Calu3 (cell line): Measurements from ENCODE around the gene NUDT12. TPM values are rescaled to one million over a fixed set of nuclear protein-coding genes. Genes with fewer than 3 reads are reported as not detected.

Source experiments
- BruUV-seq: library from RNA; stranded (reverse); fragments of 400-500 nt; replicated peaks from 2 replicates; lab custom pipeline; 2021; lab: Mats Ljungman, UMichigan
- CTCF ChIA-PET: fragments of 300-600 bp; sonication (Branson Sonifier 250); formaldehyde crosslinking; loops from one replicate; lab custom pipeline; 2022; ENCODE audit warnings: antibody characterized with exemption; lab: Charles Lee
- DNase-seq: peaks from one replicate; pipeline ENCODE4 v3.0.0; 2022
- H3K27ac Mint-ChIP-seq: one replicate; pipeline ENCODE4 v1.8.0; 2022; ENCODE audit warnings: mixed read lengths; ENCODE audit not compliant: unreplicated experiment
- H3K27me3 Mint-ChIP-seq: one replicate; pipeline ENCODE4 v1.8.0; 2022; ENCODE audit warnings: mixed read lengths; ENCODE audit not compliant: unreplicated experiment
- H3K36me3 Mint-ChIP-seq: one replicate; pipeline ENCODE4 v1.8.0; 2022; ENCODE audit warnings: mild to moderate bottlenecking, moderate library complexity, mixed read lengths; ENCODE audit not compliant: insufficient read depth, unreplicated experiment
- H3K4me1 Mint-ChIP-seq: one replicate; pipeline ENCODE4 v1.8.0; 2022; ENCODE audit warnings: mild to moderate bottlenecking, low read depth, mixed read lengths; ENCODE audit not compliant: unreplicated experiment
- H3K4me3 Mint-ChIP-seq: one replicate; pipeline ENCODE4 v1.8.0; 2022; ENCODE audit warnings: mild to moderate bottlenecking, low read depth, moderate library complexity, mixed read lengths; ENCODE audit not compliant: unreplicated experiment
- H3K9me3 Mint-ChIP-seq: one replicate; pipeline ENCODE4 v1.8.0; 2022; ENCODE audit warnings: low read depth, mixed read lengths; ENCODE audit not compliant: unreplicated experiment
- CTCF ChIP-seq: fragments of 200-600 bp; IDR thresholded peaks from one replicate; pipeline ENCODE4 v1.8.0; 2022; ENCODE audit warnings: antibody characterized with exemption; ENCODE audit not compliant: unreplicated experiment
- intact Hi-C: fragments of 100-400 bp; cut with micrococcal nuclease; formaldehyde crosslinking; loops from one replicate; pipeline ENCODE4 v1.10.0; 2022; ENCODE audit not compliant: unreplicated experiment
- total RNA-seq: library from RNA; stranded (reverse); gene quantifications from 2 replicates; pipeline ENCODE4 v1.2.3, GENCODE V29; 2022

NUDT12 gene
- total RNA-seq, 1 experiment from 2014 or later, result 19.5 TPM

GRCh38 chr5:103512500-103512899, 50.1 kb downstream of the NUDT12 start:
- CTCF ChIA-PET, result interaction anchor here (2.1 kb wide), 1 partner anchor 10 kb away, joined by 6 read pairs; no protein-coding TSS in a partner anchor
- peaks cover 15% of the 10 kb centered on the region for H3K4me1 Mint-ChIP-seq
- DNase-seq, result no peak
- no TSS peak for BruUV-seq
- no peaks in the 10 kb centered on the region for H3K27me3 Mint-ChIP-seq
- H3K4me3 Mint-ChIP-seq, result peak overlapping the region; percentile 69
- no peaks in the 10 kb centered on the region for H3K9me3 Mint-ChIP-seq
- TF ChIP-seq CTCF, result no peak
- intact Hi-C loops, result no loop called here
- peaks cover 7% of the 10 kb centered on the region for H3K36me3 Mint-ChIP-seq
- H3K27ac Mint-ChIP-seq, result peak overlapping the region; percentile 95

- H3K27ac Mint-ChIP-seq, result peak overlapping the region; percentile 95
- H3K4me1 Mint-ChIP-seq, result peaks cover 15% of the 10 kb centered on the region
- BruUV-seq, result no TSS peak
- H3K4me3 Mint-ChIP-seq, result peak overlapping the region; percentile 69
- no peaks in the 10 kb centered on the region for H3K27me3 Mint-ChIP-seq
- peaks cover 2% of the 10 kb centered on the region for H3K9me3 Mint-ChIP-seq
- no peak for TF ChIP-seq CTCF
- intact Hi-C loops, result no loop called here
- no peak for DNase-seq
- CTCF ChIA-PET, result no interaction called here
- peaks cover 7% of the 10 kb centered on the region for H3K36me3 Mint-ChIP-seq
Observed at GRCh38 chr5:103511554-103511885, 51.1 kb downstream of the NUDT12 start.

DNA sequence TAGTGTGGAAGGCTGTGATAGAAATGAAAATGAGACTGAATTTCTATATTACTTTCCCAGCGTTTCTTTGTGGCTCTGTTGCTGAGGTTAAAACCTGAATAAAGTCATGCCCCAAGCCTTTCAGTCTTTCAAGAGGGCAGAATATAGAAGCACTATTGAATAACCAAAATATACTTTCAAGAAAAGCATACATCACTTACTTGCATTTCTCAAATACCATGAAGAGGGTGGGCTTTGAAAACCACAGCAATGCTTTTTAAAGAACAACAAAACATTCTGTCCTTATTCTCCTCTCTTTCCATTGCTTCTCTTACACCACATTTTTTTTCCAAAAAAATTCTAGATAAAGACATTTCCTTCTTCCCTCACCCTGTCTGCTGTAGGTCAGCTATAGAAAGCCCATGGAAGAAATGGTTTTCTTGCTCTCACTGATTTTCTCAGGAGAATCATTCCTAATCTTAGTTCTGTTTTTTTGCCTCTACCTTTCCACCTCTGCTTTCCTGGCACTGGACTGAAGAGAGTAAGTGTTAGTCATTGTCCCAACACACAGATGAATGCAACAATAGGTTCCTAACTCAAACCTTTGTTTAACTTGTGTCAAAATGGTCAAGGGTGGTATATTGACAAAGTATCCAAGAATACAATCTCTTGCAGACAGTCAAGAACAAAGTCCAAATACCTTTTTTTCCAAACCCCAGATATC, 51.6 kb downstream of the NUDT12 start:
- H3K36me3 Mint-ChIP-seq, result peaks cover 7% of the 10 kb centered on the region
- peaks cover 2% of the 10 kb centered on the region for H3K9me3 Mint-ChIP-seq
- intact Hi-C loops, result no loop called here
- H3K4me3 Mint-ChIP-seq, result peak overlapping the region; percentile 69
- H3K27ac Mint-ChIP-seq, result peak overlapping the region; percentile 95
- BruUV-seq, result no TSS peak
- no peaks in the 10 kb centered on the region for H3K27me3 Mint-ChIP-seq
- DNase-seq, result no peak
- H3K4me1 Mint-ChIP-seq, result peaks cover 15% of the 10 kb centered on the region
- TF ChIP-seq CTCF, result no peak
- CTCF ChIA-PET, result no interaction called here

DNA sequence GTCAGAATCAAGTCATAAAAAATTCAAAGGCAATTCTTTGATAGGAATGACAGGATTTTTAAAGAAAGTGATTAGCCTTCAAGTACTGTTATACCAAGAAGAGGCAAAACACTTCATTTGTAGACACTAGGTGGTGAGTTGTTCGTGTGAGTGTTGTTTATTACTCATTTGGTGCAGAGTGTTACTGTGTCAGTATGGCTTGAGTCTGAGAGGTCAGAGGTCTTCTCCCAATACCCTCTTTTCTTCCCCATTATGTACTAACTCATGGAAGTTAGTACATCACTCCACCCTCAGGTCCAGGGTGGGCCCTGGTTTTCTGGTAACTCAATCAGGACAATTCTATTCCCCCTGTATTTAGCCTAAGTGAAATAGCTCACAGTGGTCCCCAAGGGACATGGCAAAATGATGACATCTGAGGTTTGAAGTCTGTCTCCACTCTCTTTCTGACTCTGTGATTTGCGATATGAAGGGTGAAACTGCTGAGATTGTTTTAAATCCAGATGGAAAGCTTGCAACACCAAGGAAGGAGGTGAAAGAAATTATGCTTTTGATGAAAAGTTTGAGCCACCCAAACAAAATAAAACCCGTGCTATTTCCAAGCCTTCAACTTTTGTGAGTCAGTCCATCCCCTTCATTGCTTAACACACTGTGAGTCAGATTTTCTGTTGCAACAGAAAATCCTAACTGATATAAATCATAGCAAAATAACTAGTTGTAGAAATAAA, 56.8 kb downstream of the NUDT12 start:
- BruUV-seq, result no TSS peak
- TF ChIP-seq CTCF, result no peak
- Mint-ChIP-seq H3K4me3 (no peak overlapping the region), H3K4me1 (peaks cover 10% of the 10 kb centered on the region), H3K9me3 (peaks cover 6% of the 10 kb centered on the region), H3K36me3 (no peaks in the 10 kb centered on the region), H3K27me3 (no peaks in the 10 kb centered on the region), H3K27ac (no peak overlapping the region)
- intact Hi-C loops, result no loop called here
- DNase-seq, result no peak
- CTCF ChIA-PET, result no interaction called here
